ENCODE measurements around the gene ANKRD40CL.
A peak's percentile ranks its signal among the peaks of the same experiment; 100 is the strongest.
"Not testable (repeated sequence)": the region's sequence is repeated elsewhere in the genome, so short reads cannot be mapped to it uniquely, and the experiment has no call there.

The ANKRD40CL gene

GRCh38 chr17:50758989-50759544 lies 8.3 kb downstream of the ANKRD40CL start:
- DNase-seq (ENCODE audit: low spot score): no peak

GRCh38 chr17:50758524-50758923 lies 8.8 kb downstream of the ANKRD40CL start:
- no peak for DNase-seq (ENCODE audit: low spot score)

GRCh38 chr17:50754521-50754920 lies 12.8 kb downstream of the ANKRD40CL start:
- DNase-seq (ENCODE audit: low spot score): no peak

GRCh38 chr17:50749245-50749644 lies 18.1 kb downstream of the ANKRD40CL start:
- no peak for DNase-seq (ENCODE audit: low spot score)

- no peak for DNase-seq (ENCODE audit: low spot score)
These were observed 21.7 kb downstream of the ANKRD40CL start for GRCh38 chr17:50745631-50746030.

GRCh38 chr17:50739098-50739497 lies 28.2 kb downstream of the ANKRD40CL start:
- DNase-seq (ENCODE audit: low spot score): no peak

- no peak for DNase-seq (ENCODE audit: low spot score)
These were observed 30.1 kb downstream of the ANKRD40CL start for GRCh38 chr17:50737118-50737698.

- DNase-seq (ENCODE audit: low spot score): no peak
These were observed 32.0 kb downstream of the ANKRD40CL start for GRCh38 chr17:50735287-50735686.

GRCh38 chr17:50731575-50732460 lies 35.5 kb downstream of the ANKRD40CL start:
- no peak for DNase-seq (ENCODE audit: low spot score)

- no peak for DNase-seq (ENCODE audit: low spot score)
These were observed 38.2 kb downstream of the ANKRD40CL start for GRCh38 chr17:50728881-50729765.

GRCh38 chr17:50728112-50728429 lies 39.2 kb downstream of the ANKRD40CL start:
- no peak for DNase-seq (ENCODE audit: low spot score)

- DNase-seq (ENCODE audit: low spot score): no peak
These were observed 41.3 kb downstream of the ANKRD40CL start for GRCh38 chr17:50725769-50726655.

- not testable (repeated sequence) for DNase-seq (ENCODE audit: low spot score)
These were observed 42.7 kb downstream of the ANKRD40CL start for GRCh38 chr17:50724622-50725021.

GRCh38 chr17:50722746-50723145 lies 44.6 kb downstream of the ANKRD40CL start:
- DNase-seq (ENCODE audit: low spot score): no peak

- no peak for DNase-seq (ENCODE audit: low spot score)
These were observed 45.9 kb downstream of the ANKRD40CL start for GRCh38 chr17:50721194-50722010.

GRCh38 chr17:50719924-50720794 lies 47.2 kb downstream of the ANKRD40CL start:
- no peak for DNase-seq (ENCODE audit: low spot score)

GRCh38 chr17:50719144-50719923 lies 48.0 kb downstream of the ANKRD40CL start, which contains the start of gene LUC7L3:
TSS of gene LUC7L3 (plus strand) at chr17:50719603. CDS start at chr17:50719733, 130 bp downstream.
- DNase-seq (ENCODE audit: low spot score): peak; percentile 96

- no peak for DNase-seq (ENCODE audit: low spot score)
These were observed 51.8 kb downstream of the ANKRD40CL start for GRCh38 chr17:50715471-50715870.
